BJ (cell line): Measurements from ENCODE around the gene ACVR1. TPM values are rescaled to one million over a fixed set of nuclear protein-coding genes. Genes with fewer than 3 reads are reported as not detected.

ENCODE experiments used
- CTCF ChIA-PET: fragments of 350-600 bp; formaldehyde crosslinking; extraction: SDS; loops from one replicate; lab custom pipeline; 2021; ENCODE audit warnings: antibody characterized with exemption, inconsistent platforms; lab: Yijun Ruan, JAX
- POLR2A ChIA-PET: fragments of 300-600 bp; sonication (Branson Sonifier 250); formaldehyde crosslinking; extraction: SDS; loops from one replicate; lab custom pipeline; 2021; ENCODE audit warnings: antibody characterized with exemption; lab: Charles Lee
- DNase-seq: peaks from one replicate; pipeline ENCODE4 v3.0.0-alpha.2; 2011; ENCODE audit warnings: low read depth
- H3K27me3 ChIP-seq: 2 replicates; pipeline ENCODE4 v1.6.0; 2011; ENCODE audit warnings: low read length; ENCODE audit not compliant: control insufficient read depth, insufficient read depth
- H3K36me3 ChIP-seq: 2 replicates; pipeline ENCODE4 v1.5.1; 2011; ENCODE audit warnings: low read length; ENCODE audit not compliant: control insufficient read depth, insufficient read depth
- H3K4me3 ChIP-seq: 2 replicates; pipeline ENCODE4 v1.5.1; 2011; ENCODE audit warnings: low read depth, mild to moderate bottlenecking, control low read depth, low read length
- CTCF ChIP-seq: IDR thresholded peaks from 2 replicates; pipeline ENCODE4 v1.5.1; 2011; ENCODE audit warnings: low read depth, mild to moderate bottlenecking, control low read depth, inconsistent platforms, low read length, moderate library complexity; ENCODE audit not compliant: insufficient read depth
- polyA plus RNA-seq: library from polyadenylated mRNA; depleted of rRNA; stranded (reverse); fragments of >200 nt; gene quantifications from 2 replicates; pipeline ENCODE4 v1.2.3, GENCODE V29; 2011

The ACVR1 gene
- polyA plus RNA-seq, 1 experiment: 28.5 TPM

- Histone ChIP-seq H3K27me3 (no peaks in the 10 kb centered on the region), H3K4me3 (no peak overlapping the region), H3K36me3 (no peaks in the 10 kb centered on the region)
- TF ChIP-seq CTCF: no peak
- no peak for DNase-seq
- POLR2A ChIA-PET: no interaction called here
- CTCF ChIA-PET: no interaction called here
Observed at GRCh38 chr2:157920736-157921135, 44.6 kb upstream of the ACVR1 start.

- POLR2A ChIA-PET: no interaction called here
- no peaks in the 10 kb centered on the region for H3K27me3 ChIP-seq
- no peak for DNase-seq
- no peak overlapping the region for H3K4me3 ChIP-seq
- no peaks in the 10 kb centered on the region for H3K36me3 ChIP-seq
- TF ChIP-seq CTCF: no peak
- CTCF ChIA-PET: no interaction called here
Observed at GRCh38 chr2:157919181-157919580, 43.1 kb upstream of the ACVR1 start.

- Histone ChIP-seq H3K27me3 (no peaks in the 10 kb centered on the region), H3K4me3 (no peak overlapping the region), H3K36me3 (no peaks in the 10 kb centered on the region)
- TF ChIP-seq CTCF: no peak
- POLR2A ChIA-PET: no interaction called here
- DNase-seq: no peak
- CTCF ChIA-PET: interaction anchor here (1.1 kb wide), 1 partner anchor 17 kb away, joined by 3 read pairs; no protein-coding TSS in a partner anchor
Observed at GRCh38 chr2:157918319-157918718, 42.2 kb upstream of the ACVR1 start.

- Histone ChIP-seq H3K4me3 (no peak overlapping the region), H3K27me3 (no peaks in the 10 kb centered on the region), H3K36me3 (no peaks in the 10 kb centered on the region)
- no peak for DNase-seq
- POLR2A ChIA-PET: no interaction called here
- TF ChIP-seq CTCF: no peak
- CTCF ChIA-PET: interaction anchor here (0.7 kb wide), 1 partner anchor 314 kb away, joined by 3 read pairs; no protein-coding TSS in a partner anchor
Observed at GRCh38 chr2:157911750-157912149, 35.6 kb upstream of the ACVR1 start.

GRCh38 chr2:157911246-157911645 is 35.1 kb upstream of the ACVR1 start:
- ChIA-PET CTCF (no interaction called here), POLR2A (no interaction called here)
- no peak for DNase-seq
- Histone ChIP-seq H3K4me3 (no peak overlapping the region), H3K36me3 (no peaks in the 10 kb centered on the region), H3K27me3 (no peaks in the 10 kb centered on the region)
- no peak for TF ChIP-seq CTCF
